Glutamatergic neuron (in vitro differentiated cells): ENCODE measurements around the gene TEX26. TPM values are rescaled to one million over a fixed set of nuclear protein-coding genes. Genes with fewer than 3 reads are reported as not detected.

ENCODE experiments used
- DNase-seq: peaks from one replicate; pipeline ENCODE4 v3.0.0; 2022
- H3K27ac Mint-ChIP-seq: one replicate; pipeline ENCODE4 v1.8.0; 2020; ENCODE audit warnings: mild to moderate bottlenecking, mixed read lengths, inconsistent platforms; ENCODE audit not compliant: unreplicated experiment
- H3K27me3 Mint-ChIP-seq: one replicate; pipeline ENCODE4 v1.8.0; 2020; ENCODE audit warnings: mild to moderate bottlenecking, moderate library complexity, mixed read lengths, inconsistent platforms; ENCODE audit not compliant: unreplicated experiment
- H3K36me3 Mint-ChIP-seq: one replicate; pipeline ENCODE4 v1.8.0; 2020; ENCODE audit warnings: mild to moderate bottlenecking, mixed read lengths, inconsistent platforms; ENCODE audit not compliant: unreplicated experiment
- H3K4me1 Mint-ChIP-seq: one replicate; pipeline ENCODE4 v1.8.0; 2020; ENCODE audit warnings: mild to moderate bottlenecking, low read depth, mixed read lengths, inconsistent platforms; ENCODE audit not compliant: unreplicated experiment
- H3K4me3 Mint-ChIP-seq: one replicate; pipeline ENCODE4 v1.8.0; 2020; ENCODE audit warnings: mild to moderate bottlenecking, mixed read lengths, inconsistent platforms; ENCODE audit not compliant: unreplicated experiment
- H3K9me3 Mint-ChIP-seq: one replicate; pipeline ENCODE4 v1.8.0; 2020; ENCODE audit warnings: mild to moderate bottlenecking, moderate library complexity, mixed read lengths, inconsistent platforms; ENCODE audit not compliant: unreplicated experiment
- CTCF ChIP-seq: fragments of 200-600 bp; sonication (generic); IDR thresholded peaks from one replicate; pipeline ENCODE4 v1.5.0; 2021; ENCODE audit not compliant: partially characterized antibody, unreplicated experiment
- total RNA-seq: library from RNA; stranded (reverse); fragmentation: NEBNext Ultra II Directional; extraction: Animal tissue kit (Norgen Biotek cat#: 25700); gene quantifications from one replicate; pipeline ENCODE4 v1.2.1, GENCODE V29; 2021; ENCODE audit not compliant: unreplicated experiment

The TEX26 gene
- total RNA-seq, 1 donor from 2014 or later = not detected

- H3K27me3 Mint-ChIP-seq = no peaks in the 10 kb centered on the region
- no peak overlapping the region for H3K4me3 Mint-ChIP-seq
- peaks cover 3% of the 10 kb centered on the region for H3K9me3 Mint-ChIP-seq
- no peak overlapping the region for H3K27ac Mint-ChIP-seq
- H3K4me1 Mint-ChIP-seq = peaks cover 8% of the 10 kb centered on the region
- H3K36me3 Mint-ChIP-seq = no peaks in the 10 kb centered on the region
- no peak for TF ChIP-seq CTCF
- no peak for DNase-seq
Measured at GRCh38 chr13:30982506-30982905, 50.0 kb downstream of the TEX26 start.

- H3K27ac Mint-ChIP-seq = no peak overlapping the region
- no peak for TF ChIP-seq CTCF
- no peaks in the 10 kb centered on the region for H3K36me3 Mint-ChIP-seq
Measured at GRCh38 chr13:30982906-30983305, 50.5 kb downstream of the TEX26 start.

GRCh38 chr13:30983431-30983830 is 51.0 kb downstream of the TEX26 start:
- H3K36me3 Mint-ChIP-seq = no peaks in the 10 kb centered on the region
- peaks cover 3% of the 10 kb centered on the region for H3K4me1 Mint-ChIP-seq
- TF ChIP-seq CTCF = no peak
- peaks cover 3% of the 10 kb centered on the region for H3K9me3 Mint-ChIP-seq
- H3K27me3 Mint-ChIP-seq = no peaks in the 10 kb centered on the region
- no peak overlapping the region for H3K4me3 Mint-ChIP-seq
- DNase-seq = no peak
- H3K27ac Mint-ChIP-seq = no peak overlapping the region

More at GRCh38 chr13:30982906-30983305, 50.5 kb downstream of the TEX26 start:
- no peak for DNase-seq
- H3K4me3 Mint-ChIP-seq = no peak overlapping the region
- H3K9me3 Mint-ChIP-seq = peaks cover 3% of the 10 kb centered on the region
- H3K4me1 Mint-ChIP-seq = peaks cover 6% of the 10 kb centered on the region
- H3K27me3 Mint-ChIP-seq = no peaks in the 10 kb centered on the region

GRCh38 chr13:30984620-30985019 is 52.2 kb downstream of the TEX26 start:
- Mint-ChIP-seq H3K4me1 (no peaks in the 10 kb centered on the region), H3K4me3 (no peak overlapping the region), H3K27ac (no peak overlapping the region), H3K36me3 (no peaks in the 10 kb centered on the region), H3K9me3 (peaks cover 1% of the 10 kb centered on the region), H3K27me3 (no peaks in the 10 kb centered on the region)
- no peak for DNase-seq
- no peak for TF ChIP-seq CTCF

- TF ChIP-seq CTCF = no peak
- Mint-ChIP-seq H3K9me3 (peaks cover 1% of the 10 kb centered on the region), H3K27me3 (no peaks in the 10 kb centered on the region), H3K4me3 (no peak overlapping the region), H3K27ac (no peak overlapping the region), H3K36me3 (no peaks in the 10 kb centered on the region), H3K4me1 (no peaks in the 10 kb centered on the region)
- no peak for DNase-seq
Measured at GRCh38 chr13:30985637-30986205, 53.3 kb downstream of the TEX26 start.
